ENCODE measurements around the gene PISD.
"Not testable (repeated sequence)": the region's sequence is repeated elsewhere in the genome, so short reads cannot be mapped to it uniquely, and the experiment has no call there.

Gene PISD

DNA sequence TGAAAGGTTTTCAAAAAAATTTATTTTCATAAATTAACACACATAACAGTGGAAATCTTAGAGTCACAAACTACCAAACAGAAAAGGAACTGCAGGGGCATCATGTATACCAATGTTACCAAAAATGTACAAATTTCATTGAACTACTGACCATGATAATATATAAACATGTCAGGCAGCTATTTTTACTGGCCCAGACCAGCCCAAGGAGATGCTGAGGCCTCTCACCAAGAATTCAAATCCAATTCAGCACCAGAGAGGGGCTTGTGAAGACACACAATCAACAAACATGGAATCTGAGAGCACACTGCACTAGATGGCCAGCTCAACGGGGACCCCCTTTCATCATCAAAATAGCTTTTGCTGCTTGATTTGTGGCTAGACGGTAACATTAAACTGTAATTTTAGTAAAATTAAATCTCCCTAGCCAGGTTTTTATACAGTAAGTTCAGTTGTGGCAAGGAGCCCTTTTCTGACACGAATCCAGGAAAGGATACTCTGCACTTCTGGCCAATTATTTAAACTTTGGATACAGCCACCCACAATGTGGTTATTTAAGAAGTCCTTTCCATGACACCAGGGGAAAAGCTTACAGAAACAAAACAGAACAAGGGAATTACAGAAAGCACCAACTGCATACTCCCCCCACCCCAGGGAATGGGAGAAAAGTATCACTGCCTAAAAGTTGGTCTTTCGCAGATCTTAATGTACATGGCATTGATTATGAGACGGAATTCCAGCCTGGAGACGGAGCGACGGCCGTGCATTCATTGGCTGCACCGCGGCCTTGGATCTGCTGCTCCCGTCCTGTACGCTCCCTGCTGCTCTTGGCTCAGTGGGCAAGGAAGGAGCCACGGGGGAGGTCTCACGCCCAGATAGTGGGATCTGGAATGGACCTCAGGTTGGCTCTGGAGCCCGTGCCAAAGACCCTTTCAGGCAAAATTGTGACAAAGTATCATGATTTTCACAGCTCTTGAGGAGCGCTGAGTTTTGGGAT is 19.6 kb upstream of the PISD start:
- no peaks in the 10 kb centered on the region for H3K9me3 ChIP-seq (ENCODE audit: control insufficient read depth, insufficient read depth, low read length)
- peaks cover 19% of the 10 kb centered on the region for H3K36me3 ChIP-seq (ENCODE audit: control insufficient read depth, insufficient read depth, low read length)
- no peak overlapping the region for H3K4me3 ChIP-seq (ENCODE audit: low read length)
- no CpG with 5 or more reads among the region's 17 CpGs for whole genome bisulfite sequencing (ENCODE audit: insufficient coverage, insufficient read length)
- H3K4me1 ChIP-seq (ENCODE audit: control insufficient read depth, insufficient read depth, low read length) = no peaks in the 10 kb centered on the region
- H3K27ac ChIP-seq (ENCODE audit: low read length) = no peak overlapping the region
- H3K27me3 ChIP-seq (ENCODE audit: control insufficient read depth, insufficient read depth, low read length) = no peaks in the 10 kb centered on the region
- no peak for DNase-seq (ENCODE audit: low read depth, low spot score)

DNA sequence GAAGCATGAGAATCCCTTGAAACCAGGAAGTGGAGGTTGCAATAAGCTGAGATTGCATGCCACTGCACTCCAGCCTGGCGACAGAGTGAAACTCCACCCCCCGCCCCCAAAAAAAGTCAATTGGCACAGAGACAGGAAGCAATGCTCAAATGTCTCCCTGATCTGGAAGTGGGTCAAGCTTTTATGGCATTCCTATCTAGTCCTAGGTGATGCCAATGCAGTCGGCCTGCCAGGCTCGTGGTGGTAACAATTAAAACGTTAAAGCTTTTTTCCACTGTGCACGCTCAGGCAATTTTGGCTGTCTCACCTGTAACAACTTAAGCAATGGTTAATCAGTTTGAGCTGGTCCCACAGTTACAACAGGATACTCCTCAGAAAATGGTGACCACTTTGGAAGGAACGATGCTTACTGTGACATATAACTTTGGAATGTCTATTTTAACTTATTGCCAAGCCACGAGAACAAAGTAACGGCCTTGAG is 18.9 kb upstream of the PISD start:
- no peaks in the 10 kb centered on the region for H3K4me1 ChIP-seq (ENCODE audit: control insufficient read depth, insufficient read depth, low read length)
- H3K36me3 ChIP-seq (ENCODE audit: control insufficient read depth, insufficient read depth, low read length) = peaks cover 19% of the 10 kb centered on the region
- no CpG with 5 or more reads among the region's 9 CpGs for WGBS (ENCODE audit: insufficient coverage, insufficient read length)
- no peak overlapping the region for H3K27ac ChIP-seq (ENCODE audit: low read length)
- H3K4me3 ChIP-seq (ENCODE audit: low read length) = no peak overlapping the region
- no peak for DNase-seq (ENCODE audit: low read depth, low spot score)
- H3K27me3 ChIP-seq (ENCODE audit: control insufficient read depth, insufficient read depth, low read length) = no peaks in the 10 kb centered on the region
- no peaks in the 10 kb centered on the region for H3K9me3 ChIP-seq (ENCODE audit: control insufficient read depth, insufficient read depth, low read length)

DNA sequence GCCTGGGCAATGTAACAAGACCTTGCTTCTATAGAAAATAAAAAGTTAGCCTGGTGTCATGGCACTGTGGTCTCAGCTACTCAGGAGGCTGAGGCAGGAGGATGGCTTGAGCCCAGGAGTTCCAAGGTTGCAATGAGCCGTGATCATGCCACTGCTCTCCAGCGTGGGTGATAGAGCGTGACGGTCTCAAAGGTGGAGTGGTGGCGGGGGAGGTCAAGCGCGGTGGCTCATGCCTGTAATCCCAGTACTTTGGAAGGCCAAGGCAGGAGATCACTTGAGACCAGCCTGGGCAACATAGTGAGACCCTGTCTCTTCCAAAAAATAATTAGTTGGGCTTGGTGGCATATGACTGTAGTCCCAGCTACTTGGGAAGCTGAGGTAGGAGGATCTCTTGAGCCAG is 16.7 kb upstream of the PISD start:
- Histone ChIP-seq H3K27ac (ENCODE audit: low read length) (no peak overlapping the region), H3K27me3 (ENCODE audit: control insufficient read depth, insufficient read depth, low read length) (no peaks in the 10 kb centered on the region), H3K4me3 (ENCODE audit: low read length) (no peak overlapping the region), H3K36me3 (ENCODE audit: control insufficient read depth, insufficient read depth, low read length) (peaks cover 7% of the 10 kb centered on the region), H3K4me1 (ENCODE audit: control insufficient read depth, insufficient read depth, low read length) (no peaks in the 10 kb centered on the region), H3K9me3 (ENCODE audit: control insufficient read depth, insufficient read depth, low read length) (no peaks in the 10 kb centered on the region)
- WGBS (ENCODE audit: insufficient coverage, insufficient read length) = no CpG with 5 or more reads among the region's 7 CpGs
- no peak for DNase-seq (ENCODE audit: low read depth, low spot score)

DNA sequence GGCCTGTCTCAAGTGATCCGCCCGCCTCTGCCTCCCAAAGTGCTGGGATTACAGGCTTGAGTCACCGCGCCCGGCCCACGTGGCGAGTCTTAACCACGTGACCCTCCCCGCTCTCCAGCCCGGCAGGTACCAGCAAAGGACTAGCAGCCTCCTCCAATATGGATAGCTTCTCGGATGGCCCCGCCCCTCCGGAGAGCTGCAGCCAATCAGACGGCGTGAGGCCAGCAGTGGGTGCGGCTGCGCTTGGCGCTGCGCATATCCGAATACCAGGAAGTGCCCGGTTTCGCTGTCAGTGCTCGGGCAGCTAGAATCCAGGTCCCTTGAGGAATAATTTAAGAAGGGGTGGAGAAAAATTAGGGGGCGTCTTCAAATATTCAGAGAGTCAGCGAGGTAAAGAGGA is 14.7 kb upstream of the PISD start:
- peak overlapping the region; percentile 12; the same call in 1 of the 2 replicates for H3K4me3 ChIP-seq (ENCODE audit: low read length)
- H3K27me3 ChIP-seq (ENCODE audit: control insufficient read depth, insufficient read depth, low read length) = no peaks in the 10 kb centered on the region
- H3K36me3 ChIP-seq (ENCODE audit: control insufficient read depth, insufficient read depth, low read length) = no peaks in the 10 kb centered on the region
- H3K27ac ChIP-seq (ENCODE audit: low read length) = no peak overlapping the region
- no peaks in the 10 kb centered on the region for H3K4me1 ChIP-seq (ENCODE audit: control insufficient read depth, insufficient read depth, low read length)
- DNase-seq (ENCODE audit: low read depth, low spot score) = peak; percentile 71
- no CpG with 5 or more reads among the region's 25 CpGs for WGBS (ENCODE audit: insufficient coverage, insufficient read length)
- H3K9me3 ChIP-seq (ENCODE audit: control insufficient read depth, insufficient read depth, low read length) = no peaks in the 10 kb centered on the region

DNA sequence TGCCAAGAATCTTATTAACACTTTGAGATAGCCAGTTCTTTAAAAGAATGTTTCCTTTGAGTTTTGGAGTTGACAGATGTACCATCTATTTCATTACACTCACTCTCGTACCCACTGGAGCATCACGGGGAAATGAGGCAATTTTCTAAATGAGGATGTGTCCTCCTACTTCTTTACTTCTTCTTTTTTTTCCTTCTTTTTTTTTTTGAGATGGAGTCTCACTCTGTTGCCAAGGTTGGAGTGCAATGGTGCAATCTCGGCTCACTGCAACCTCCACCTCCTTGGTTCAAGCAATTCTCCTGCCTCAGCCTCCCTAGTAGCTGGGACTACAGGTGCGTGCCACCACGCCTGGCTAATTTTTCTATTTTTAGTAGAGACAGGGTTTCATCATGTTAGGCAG is 12.2 kb upstream of the PISD start:
- H3K4me1 ChIP-seq (ENCODE audit: control insufficient read depth, insufficient read depth, low read length); H3K27me3 ChIP-seq (ENCODE audit: control insufficient read depth, insufficient read depth, low read length); H3K9me3 ChIP-seq (ENCODE audit: control insufficient read depth, insufficient read depth, low read length); DNase-seq (ENCODE audit: low read depth, low spot score); H3K36me3 ChIP-seq (ENCODE audit: control insufficient read depth, insufficient read depth, low read length); H3K27ac ChIP-seq (ENCODE audit: low read length); H3K4me3 ChIP-seq (ENCODE audit: low read length): not testable (repeated sequence)
- WGBS (ENCODE audit: insufficient coverage, insufficient read length) = no CpG with 5 or more reads among the region's 5 CpGs

DNA sequence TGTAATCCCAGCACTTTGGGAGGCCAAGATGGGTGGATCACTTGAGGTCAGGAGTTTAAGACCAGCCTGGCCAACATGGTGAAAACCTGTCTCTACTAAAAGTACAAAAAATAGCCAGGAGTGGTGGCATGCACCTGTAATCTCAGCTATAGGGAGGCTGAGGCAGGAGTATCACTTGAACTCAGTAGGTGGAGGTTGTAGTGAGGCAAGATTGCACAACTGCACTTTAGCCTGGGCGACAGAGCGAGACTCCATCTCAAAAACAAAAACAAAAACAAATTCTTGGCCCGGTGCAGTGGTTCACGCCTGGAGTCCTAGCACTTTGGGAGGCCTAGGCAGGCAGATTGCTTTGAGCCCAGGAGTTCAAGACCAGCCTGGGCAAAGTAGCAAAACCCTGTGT is 6.8 kb upstream of the PISD start:
- not testable (repeated sequence) for DNase-seq (ENCODE audit: low read depth, low spot score); H3K27ac ChIP-seq (ENCODE audit: low read length); H3K4me1 ChIP-seq (ENCODE audit: control insufficient read depth, insufficient read depth, low read length); H3K27me3 ChIP-seq (ENCODE audit: control insufficient read depth, insufficient read depth, low read length); H3K4me3 ChIP-seq (ENCODE audit: low read length); H3K9me3 ChIP-seq (ENCODE audit: control insufficient read depth, insufficient read depth, low read length); H3K36me3 ChIP-seq (ENCODE audit: control insufficient read depth, insufficient read depth, low read length)
- no CpG with 5 or more reads among the region's 4 CpGs for WGBS (ENCODE audit: insufficient coverage, insufficient read length)

DNA sequence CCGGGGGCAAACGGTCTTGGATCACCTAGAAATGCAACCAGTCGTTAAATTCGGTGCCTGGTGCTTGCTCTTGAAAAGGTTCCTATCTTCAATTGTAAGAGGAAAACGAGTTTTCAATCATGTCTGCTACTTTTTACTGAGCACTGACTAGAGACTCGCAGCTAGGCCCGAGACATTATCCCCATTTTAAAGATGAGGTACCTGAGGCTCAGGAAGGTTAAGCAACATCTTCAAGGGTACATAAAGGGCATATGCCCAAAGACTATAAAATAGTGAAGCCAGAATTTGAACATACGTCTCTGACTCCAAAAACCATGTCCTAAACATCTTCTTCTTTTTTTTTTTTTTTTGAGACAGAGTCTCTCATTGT is 638 bp upstream of the PISD start:
- H3K27me3 ChIP-seq (ENCODE audit: control insufficient read depth, insufficient read depth, low read length) = no peaks in the 10 kb centered on the region
- no peaks in the 10 kb centered on the region for H3K4me1 ChIP-seq (ENCODE audit: control insufficient read depth, insufficient read depth, low read length)
- no peaks in the 10 kb centered on the region for H3K9me3 ChIP-seq (ENCODE audit: control insufficient read depth, insufficient read depth, low read length)
- DNase-seq (ENCODE audit: low read depth, low spot score) = no peak
- no CpG with 5 or more reads among the region's 8 CpGs for WGBS (ENCODE audit: insufficient coverage, insufficient read length)
- no peak overlapping the region for H3K27ac ChIP-seq (ENCODE audit: low read length)
- H3K36me3 ChIP-seq (ENCODE audit: control insufficient read depth, insufficient read depth, low read length) = no peaks in the 10 kb centered on the region
- no peak overlapping the region for H3K4me3 ChIP-seq (ENCODE audit: low read length)

DNA sequence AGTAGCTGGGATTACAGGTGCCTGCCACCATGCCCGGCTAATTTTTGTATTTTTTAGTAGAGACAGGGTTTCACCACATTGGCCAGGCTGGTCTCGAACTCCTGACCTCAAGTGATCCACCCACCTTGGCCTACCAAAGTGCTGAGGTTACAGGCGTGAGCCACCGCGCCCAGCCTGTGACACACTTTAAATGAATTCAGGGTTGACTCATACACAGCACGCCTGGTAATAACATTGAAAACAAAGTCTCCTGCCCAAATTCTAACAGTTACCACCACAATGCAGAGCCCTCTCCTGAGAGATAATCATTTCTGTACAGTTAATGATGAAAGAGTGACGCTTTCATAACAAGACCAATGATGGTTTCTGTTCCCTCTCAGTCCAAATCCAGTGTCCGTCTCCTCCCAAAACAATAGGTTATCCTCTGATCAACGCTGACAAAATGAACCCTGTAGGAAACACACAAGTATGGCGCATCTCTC is 1.1 kb downstream of the PISD start:
- no CpG with 5 or more reads among the region's 10 CpGs for WGBS (ENCODE audit: insufficient coverage, insufficient read length)
- H3K4me1 ChIP-seq (ENCODE audit: control insufficient read depth, insufficient read depth, low read length); H3K27me3 ChIP-seq (ENCODE audit: control insufficient read depth, insufficient read depth, low read length); DNase-seq (ENCODE audit: low read depth, low spot score); H3K36me3 ChIP-seq (ENCODE audit: control insufficient read depth, insufficient read depth, low read length); H3K27ac ChIP-seq (ENCODE audit: low read length); H3K9me3 ChIP-seq (ENCODE audit: control insufficient read depth, insufficient read depth, low read length): not testable (repeated sequence)
- H3K4me3 ChIP-seq (ENCODE audit: low read length) = peak overlapping the region; percentile 89; the same call in 1 of the 2 replicates

DNA sequence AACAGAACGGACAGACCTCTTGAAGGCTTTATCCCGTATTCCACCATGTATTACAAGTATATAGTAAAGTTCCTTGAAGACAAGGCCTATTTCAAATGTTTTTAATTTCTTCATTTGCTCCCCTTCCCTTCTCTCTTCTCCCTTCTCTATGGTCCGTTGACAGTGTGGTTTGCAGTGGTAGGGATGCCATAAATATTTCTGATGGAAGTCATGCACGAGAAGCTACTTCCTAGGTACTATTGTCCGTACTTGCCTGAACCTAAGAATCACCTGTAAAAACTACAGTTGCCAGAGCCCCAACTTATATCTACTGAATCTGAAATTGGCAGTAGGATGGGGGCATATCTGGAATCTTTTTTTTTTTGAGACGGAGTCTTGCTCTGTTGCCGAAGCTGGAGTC is 2.8 kb downstream of the PISD start:
- no peak overlapping the region for H3K27ac ChIP-seq (ENCODE audit: low read length)
- no CpG with 5 or more reads among the region's 7 CpGs for WGBS (ENCODE audit: insufficient coverage, insufficient read length)
- H3K36me3 ChIP-seq (ENCODE audit: control insufficient read depth, insufficient read depth, low read length) = no peaks in the 10 kb centered on the region
- H3K9me3 ChIP-seq (ENCODE audit: control insufficient read depth, insufficient read depth, low read length) = no peaks in the 10 kb centered on the region
- H3K4me1 ChIP-seq (ENCODE audit: control insufficient read depth, insufficient read depth, low read length) = no peaks in the 10 kb centered on the region
- no peak for DNase-seq (ENCODE audit: low read depth, low spot score)
- no peak overlapping the region for H3K4me3 ChIP-seq (ENCODE audit: low read length)
- no peaks in the 10 kb centered on the region for H3K27me3 ChIP-seq (ENCODE audit: control insufficient read depth, insufficient read depth, low read length)

DNA sequence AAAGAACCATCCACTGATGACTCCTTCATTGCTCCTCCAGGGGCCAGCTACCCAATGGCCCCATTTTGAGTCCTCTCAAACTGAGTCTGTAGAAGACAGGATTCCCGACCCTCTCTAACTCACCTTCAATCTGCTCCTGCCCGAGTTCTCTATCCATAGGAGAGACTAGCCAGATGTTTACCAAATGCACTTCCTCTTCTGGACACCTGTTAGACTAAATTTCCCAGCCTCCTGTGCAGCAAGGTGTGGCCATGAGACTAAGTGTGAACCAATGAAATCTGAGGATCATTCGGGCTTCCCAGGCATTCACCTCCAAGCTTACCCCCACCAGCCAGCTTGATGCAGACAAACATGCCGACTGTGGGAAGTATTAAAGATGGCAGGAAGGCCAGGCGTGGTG is 7.6 kb downstream of the PISD start:
- Histone ChIP-seq H3K9me3 (ENCODE audit: control insufficient read depth, insufficient read depth, low read length) (no peaks in the 10 kb centered on the region), H3K4me3 (ENCODE audit: low read length) (no peak overlapping the region), H3K4me1 (ENCODE audit: control insufficient read depth, insufficient read depth, low read length) (no peaks in the 10 kb centered on the region), H3K27me3 (ENCODE audit: control insufficient read depth, insufficient read depth, low read length) (no peaks in the 10 kb centered on the region), H3K36me3 (ENCODE audit: control insufficient read depth, insufficient read depth, low read length) (no peaks in the 10 kb centered on the region), H3K27ac (ENCODE audit: low read length) (no peak overlapping the region)
- DNase-seq (ENCODE audit: low read depth, low spot score) = no peak
- no CpG with 5 or more reads among the region's 5 CpGs for WGBS (ENCODE audit: insufficient coverage, insufficient read length)

DNA sequence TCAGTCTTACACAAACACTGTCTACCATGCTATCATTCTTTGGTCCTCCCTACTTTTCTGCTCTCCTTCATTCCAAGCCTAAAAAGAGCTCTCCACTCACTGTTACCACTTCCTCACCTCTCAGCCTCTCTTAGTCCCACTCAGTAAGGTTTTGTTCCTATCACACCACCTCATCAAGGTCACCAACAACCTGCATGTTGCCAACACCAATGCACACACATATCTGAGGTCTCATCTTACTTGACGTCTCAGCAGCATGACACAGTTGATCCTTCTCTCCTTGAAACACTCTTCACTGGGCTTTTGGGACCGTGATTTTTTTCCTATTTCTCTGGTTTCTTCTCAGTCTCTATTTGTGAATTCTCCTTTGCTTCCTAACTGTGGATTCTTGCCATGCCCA is 8.1 kb downstream of the PISD start:
- no peak overlapping the region for H3K4me3 ChIP-seq (ENCODE audit: low read length)
- H3K9me3 ChIP-seq (ENCODE audit: control insufficient read depth, insufficient read depth, low read length) = no peaks in the 10 kb centered on the region
- no peak for DNase-seq (ENCODE audit: low read depth, low spot score)
- H3K36me3 ChIP-seq (ENCODE audit: control insufficient read depth, insufficient read depth, low read length) = no peaks in the 10 kb centered on the region
- H3K27me3 ChIP-seq (ENCODE audit: control insufficient read depth, insufficient read depth, low read length) = no peaks in the 10 kb centered on the region
- no peak overlapping the region for H3K27ac ChIP-seq (ENCODE audit: low read length)
- WGBS (ENCODE audit: insufficient coverage, insufficient read length) = no CpG with 5 or more reads among the region's 2 CpGs
- H3K4me1 ChIP-seq (ENCODE audit: control insufficient read depth, insufficient read depth, low read length) = no peaks in the 10 kb centered on the region

Measured in iPS DF 6.9 (cell line).